Measurements from ENCODE around the gene LIN7A.
A peak's percentile ranks its signal among the peaks of the same experiment; 100 is the strongest.

LIN7A gene

DNA sequence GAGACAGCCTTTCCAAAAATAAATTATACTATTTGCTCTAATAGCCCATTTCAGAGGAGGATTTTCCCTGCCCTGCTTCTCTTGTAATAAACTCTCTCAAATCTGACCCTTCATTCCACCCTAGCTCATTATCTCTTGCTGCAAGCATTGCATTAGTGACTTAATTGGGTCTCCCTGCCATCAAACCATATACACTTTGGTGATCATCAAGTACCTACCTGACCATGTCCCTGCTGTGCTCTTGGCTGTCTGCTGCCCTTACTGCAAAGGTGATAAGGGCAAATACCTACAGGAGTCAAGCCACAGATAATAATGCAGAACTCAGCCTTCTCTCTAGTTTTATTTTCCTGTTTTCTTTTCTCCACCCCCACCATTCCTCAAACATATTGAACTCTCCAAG lies 88.4 kb downstream of the LIN7A start:
- DNase-seq: peak; percentile 62

DNA sequence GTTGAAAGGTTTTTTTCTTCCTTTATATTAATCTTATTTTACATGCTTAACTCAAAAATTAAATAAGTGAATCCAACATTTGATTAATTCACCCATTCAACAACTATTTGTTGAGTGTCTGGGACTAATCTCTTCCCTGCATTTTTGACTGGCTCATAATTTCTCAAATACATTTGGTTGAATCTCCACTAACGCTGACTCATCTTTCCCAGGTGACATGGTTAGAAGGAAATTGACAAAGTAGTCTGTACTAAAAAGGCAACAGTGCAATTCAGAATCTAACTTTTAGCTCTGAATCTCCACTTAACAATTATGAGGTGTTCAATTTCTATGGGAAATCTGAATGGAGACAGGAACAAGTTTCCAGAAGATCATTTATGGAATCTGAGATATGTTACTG lies 88.9 kb downstream of the LIN7A start:
- DNase-seq: no peak

DNA sequence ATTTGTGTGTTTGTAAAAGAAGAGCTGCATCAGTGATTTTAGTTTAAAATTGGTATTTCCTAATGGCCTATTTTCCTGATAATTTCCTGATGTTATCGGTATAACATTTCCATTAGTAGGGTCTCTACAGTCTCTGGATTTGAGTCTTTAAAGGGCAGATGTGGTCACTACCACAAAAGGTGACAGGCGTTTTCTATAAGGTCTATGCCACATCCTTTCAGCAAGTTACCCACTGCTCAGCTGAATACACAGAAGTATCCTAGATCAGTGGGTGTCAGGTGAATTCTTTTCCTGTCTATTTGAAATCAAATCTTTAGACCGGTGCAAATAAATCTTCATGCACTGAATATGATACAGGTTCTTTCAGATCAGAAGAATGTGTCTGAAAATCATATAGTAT lies 90.2 kb downstream of the LIN7A start:
- peak; percentile 29 for DNase-seq

DNA sequence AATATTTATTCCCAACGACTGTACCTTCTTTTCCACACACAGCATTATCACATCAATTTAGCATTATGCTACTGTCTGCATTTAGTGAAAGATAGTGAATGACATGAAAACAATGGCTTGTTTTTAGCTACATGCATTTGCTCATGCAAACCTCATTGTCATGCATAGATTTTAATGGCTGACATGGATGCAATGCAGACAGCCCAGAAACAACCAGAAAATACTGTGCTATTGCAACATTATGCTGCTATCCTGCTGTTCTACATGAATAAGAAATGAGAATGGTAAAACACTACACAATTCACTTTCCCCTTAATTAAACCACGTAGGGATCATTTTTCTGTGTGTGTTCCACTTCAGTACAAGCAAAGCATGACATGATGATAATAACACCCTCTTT lies 90.8 kb downstream of the LIN7A start:
- peak; percentile 86 for DNase-seq

DNA sequence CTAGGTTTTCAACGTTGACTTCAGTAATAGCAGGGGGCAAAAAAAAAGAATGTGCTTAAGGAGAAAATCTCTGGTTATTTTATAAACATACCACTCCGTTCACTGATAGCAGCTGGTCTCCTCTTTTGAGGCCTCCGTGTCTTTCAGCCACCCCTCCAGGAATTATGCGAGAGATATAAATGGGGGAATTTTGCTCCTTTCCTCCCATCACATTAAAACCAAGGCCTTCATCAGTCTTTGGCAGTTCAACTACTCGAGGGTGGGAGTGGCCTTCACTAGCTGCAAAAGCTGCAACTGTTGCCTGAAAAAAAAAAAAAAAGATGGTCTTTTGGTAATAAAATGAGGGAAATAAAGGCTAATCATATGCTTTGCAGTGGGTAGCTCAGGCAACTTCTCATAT lies 92.1 kb downstream of the LIN7A start:
- no peak for DNase-seq

DNA sequence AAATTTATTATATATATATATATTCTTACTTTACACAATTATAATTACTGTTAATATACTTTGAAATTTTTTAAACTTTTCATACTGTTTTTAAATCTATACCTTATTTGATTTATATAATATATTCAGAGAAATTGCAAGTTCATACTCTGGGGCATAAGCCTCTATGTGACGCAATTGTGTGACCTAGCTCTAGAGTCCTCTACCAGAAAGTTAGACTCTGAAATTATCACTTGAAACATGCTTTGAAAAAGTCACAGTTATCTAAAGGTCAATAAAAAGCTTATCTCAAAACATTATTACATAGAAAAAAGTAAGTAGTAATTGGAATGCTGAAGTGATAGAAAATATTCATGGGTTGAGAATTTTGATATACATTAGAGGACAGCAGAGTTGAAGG lies 93.8 kb downstream of the LIN7A start:
- no peak for DNase-seq

DNA sequence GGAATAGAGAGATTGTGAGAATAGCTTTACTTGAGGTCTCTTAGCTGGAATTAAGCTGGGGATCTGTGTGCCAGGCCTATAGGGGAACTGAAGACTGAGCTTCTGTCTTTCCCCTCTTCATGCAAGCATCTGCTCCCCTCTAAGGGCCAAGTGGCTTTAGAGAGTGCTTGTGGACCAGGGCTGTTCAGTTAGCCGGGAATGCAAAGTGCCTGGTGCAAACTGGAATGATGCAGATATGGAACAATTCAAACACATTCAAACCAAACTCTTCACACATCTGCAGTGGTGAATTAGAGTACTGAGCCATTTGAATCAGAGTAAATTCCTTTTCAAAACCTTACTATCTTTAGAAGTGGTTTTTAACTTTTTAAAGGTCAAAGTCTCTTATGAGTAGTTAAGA lies 99.0 kb downstream of the LIN7A start:
- no peak for DNase-seq

DNA sequence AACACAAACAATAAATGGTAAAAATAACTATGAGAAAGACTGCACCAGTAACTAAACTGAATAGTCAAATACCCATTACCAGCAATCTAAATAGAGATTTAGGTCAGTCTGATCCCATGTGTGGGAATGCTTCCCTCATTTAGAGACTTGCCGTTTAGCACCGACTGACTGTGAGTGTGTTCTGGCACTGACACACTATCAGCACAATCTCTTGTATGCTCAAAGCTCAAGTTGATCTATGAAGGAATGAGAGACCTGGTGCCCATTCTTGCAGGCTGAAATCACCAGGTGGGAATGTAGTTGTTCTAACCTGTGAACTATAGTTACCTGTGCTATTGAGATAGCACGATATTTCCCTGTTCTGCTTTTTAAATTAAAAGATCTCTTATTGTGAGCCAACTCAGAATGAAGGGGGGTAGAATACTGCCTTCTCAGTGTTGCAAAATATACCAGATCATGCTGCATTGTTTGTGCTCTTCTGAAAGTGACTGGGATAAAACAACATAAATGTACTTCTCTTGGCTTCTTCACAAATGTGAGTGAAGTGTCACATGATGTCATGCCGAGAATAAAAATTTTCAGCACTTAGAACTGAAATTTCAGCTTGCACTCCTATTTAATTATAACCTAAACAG lies 99.6 kb downstream of the LIN7A start:
- DNase-seq: no peak

DNA sequence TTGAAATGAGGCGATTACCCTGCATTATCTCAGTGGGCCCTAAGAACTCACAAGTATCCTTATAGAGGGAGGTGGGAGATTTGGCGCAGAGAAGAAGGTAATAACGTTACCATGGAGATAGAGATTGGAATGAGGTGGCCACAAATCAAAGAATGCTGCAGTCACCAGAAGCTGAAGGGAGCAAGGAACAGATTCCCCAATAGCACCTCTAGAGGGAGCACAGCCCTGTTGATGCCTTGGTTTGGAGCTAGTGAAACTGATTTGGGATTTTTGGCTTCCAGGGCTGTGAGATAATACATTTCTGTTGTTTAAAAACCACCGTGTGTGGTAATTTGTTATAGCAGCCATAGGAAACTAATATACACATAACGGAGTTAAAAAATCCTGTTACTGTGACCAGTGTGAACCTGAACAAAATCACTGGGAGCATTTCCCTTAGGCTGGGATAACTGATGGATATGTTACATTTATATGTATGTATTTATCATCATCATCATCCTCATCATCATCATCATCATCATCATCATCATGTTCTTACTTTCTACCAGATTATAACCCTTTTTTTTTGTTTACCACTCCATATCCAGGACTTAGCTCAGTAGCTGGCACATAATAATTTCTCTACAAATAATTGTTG lies 100.3 kb downstream of the LIN7A start:
- DNase-seq: peak; percentile 52

DNA sequence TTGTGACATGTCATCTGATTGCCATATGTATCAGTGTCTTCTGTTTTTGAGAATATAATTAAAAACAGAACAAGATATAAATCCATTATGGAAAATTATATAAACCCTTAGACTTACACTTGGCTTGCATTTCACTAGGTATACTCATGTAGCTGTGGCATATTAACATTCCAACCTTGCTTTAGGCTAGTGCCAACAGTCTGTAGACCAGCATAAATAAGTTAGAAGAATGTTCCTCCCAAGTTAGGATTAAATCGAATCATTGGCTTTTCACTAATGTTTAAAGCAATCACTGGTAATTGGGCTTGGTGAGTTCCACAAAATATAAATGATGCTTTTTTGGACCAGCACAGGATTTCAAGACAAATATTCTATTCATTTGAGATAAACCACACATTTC lies 103.0 kb downstream of the LIN7A start:
- DNase-seq: no peak

DNA sequence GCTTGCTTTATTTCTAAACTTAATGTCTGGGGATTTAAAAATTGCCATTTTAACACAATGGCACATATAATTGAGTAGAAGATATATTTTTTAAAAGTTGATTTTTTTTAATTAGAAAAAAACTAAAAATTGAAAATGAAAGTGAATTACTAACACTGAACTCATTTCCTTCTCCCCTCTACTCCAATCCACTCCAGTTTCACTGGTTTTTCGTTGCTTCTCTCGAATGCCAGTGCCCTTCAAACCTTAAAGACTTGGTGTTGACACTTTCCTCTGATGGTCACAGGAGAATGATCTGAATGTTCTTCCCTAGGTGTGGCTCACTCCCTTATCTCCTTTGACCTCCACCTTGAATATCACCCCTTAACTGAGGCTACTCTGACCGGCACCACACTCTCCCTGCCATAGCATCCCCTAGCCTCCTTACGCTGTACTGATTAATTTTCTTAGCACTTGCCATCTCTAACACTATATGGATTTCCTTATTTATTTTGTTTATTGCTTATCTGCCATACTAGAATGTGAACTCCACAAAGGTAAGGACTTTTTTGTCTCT lies 107.1 kb downstream of the LIN7A start:
- DNase-seq: no peak

DNA sequence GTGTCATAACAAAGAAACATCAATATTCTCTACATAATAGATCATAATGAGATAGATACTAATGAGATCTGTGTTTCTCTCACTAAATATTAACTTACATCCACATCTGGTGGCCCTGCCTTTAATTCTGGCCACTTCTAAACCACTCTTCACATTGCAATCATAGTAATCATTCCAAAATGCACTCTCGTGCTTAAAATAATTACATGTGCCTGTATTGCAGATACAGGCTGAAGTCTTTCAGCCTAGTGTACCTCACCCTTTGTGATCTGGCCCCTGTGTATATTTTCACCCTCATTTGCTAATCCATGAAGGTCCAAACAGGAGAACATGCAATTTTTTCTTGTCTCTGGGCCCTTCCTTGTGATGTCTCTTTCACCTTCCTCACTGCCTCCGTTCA lies 108.0 kb downstream of the LIN7A start:
- DNase-seq: no peak

DNA sequence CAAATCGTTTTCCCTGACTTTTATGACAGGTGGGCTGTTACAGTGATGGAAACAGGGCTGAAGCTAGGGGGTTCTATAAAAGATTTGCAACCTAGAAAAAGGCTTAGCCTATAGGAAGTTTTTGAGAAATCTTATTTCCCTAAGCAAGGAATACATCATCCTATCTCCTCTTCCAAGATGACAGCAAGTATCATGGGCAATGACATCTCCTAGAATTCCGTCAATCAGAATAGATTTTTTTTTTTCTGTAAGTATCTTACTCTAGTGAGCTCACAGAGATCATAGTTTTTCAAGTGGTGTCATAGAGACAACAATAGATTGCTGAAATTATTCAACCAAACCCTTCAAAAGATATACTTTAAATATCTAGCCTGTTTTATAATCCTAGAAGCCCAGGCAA lies 112.2 kb downstream of the LIN7A start:
- no peak for DNase-seq

DNA sequence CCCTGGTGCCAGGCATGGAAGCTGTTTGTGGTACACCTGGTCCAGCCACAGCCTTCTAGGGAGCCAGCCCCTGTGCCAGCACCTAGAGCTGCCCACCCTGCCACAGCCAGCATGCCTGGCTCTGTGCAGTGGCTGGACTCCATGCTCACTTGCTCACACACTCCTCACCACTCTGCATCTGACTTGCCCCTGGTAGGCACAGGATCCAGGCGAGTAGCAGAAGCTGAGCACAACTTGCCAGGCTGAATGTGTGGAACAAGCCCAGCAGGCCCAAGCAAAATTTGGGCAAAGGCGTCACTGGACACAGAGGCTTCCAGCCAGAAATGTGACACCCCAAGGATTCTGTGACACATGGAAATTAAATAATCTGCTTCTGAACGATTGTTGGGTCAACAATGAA lies 114.3 kb downstream of the LIN7A start:
- no peak for DNase-seq

DNA sequence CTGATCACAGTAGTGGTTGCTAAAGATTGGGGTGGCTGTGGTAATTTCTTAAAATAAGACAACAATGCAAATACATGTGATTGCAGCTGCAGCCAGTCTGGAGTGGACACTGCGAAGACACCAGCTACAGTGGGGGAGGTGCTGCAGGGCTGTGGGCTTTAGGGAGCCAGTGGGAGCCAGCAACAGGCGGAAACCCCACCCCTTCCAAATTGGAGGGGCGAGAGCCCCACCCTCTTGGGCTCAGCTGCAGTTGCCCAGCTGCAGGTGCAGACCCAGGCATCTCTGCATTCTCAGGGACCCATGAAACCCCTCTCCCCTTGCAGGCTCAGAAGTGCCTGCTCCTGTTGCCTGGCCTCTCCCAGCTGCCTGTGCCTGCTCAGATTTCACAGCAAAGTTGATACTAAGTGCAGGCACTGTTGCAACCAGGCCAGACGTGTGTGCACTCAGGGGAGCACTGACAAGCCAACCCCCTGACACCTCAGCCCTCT lies 116.2 kb downstream of the LIN7A start:
- no peak for DNase-seq

DNA sequence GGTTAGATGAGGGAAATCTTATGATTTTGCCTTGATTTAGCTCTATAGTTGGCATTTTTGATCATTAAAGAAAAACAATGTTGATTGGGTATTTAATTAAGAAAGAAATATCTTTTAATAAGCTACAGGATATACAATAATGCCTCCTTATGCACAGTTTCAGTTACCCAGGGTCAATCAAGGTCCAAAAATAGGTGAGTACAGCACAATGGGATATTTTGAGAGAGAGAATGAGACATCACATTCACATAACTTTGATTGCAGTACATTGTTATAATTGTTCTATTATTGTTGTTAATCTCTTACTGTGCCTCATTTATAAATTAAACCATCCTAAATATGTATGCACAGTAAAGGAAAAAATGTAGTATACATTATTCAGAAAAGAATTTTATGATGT lies 118.9 kb downstream of the LIN7A start:
- no peak for DNase-seq

DNA sequence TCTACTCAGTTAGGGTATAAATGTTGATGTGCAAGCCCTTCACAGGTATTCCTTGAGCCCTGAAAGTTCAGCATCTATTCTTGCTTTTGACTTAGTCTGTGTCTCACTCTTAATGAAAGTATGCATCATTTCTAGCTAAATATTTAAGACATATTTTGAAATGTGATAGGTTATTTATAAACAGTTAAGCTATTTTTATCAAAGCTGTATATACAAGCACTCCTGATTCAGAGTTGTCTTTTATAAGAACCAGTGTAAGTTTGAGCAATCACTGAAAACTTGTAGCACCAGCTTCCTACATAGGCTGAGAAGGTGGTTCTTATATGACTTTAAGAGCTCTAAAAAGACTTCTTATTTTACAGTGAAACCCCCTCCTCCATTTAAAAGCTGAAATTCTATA lies 122.4 kb downstream of the LIN7A start:
- no peak for DNase-seq

DNA sequence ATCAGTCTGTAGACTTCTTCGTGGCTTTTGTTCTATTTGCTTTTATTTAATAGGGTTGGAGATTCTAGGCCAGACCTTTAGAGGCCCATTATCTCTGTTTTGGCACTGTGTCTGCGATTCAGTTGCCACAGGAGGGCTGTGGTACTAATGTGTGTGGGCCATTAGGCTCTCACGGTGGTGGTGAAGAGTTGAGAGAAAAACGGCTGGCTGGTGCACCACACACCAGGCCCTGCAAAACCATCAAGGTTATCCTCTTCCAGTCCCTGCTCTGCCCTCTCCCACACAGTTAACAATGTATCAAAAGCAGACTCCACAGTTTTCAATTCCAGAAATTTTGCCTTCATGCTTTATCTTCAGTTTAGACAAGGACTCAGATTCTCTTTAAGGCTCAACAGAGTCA lies 123.3 kb downstream of the LIN7A start:
- DNase-seq: no peak

DNA sequence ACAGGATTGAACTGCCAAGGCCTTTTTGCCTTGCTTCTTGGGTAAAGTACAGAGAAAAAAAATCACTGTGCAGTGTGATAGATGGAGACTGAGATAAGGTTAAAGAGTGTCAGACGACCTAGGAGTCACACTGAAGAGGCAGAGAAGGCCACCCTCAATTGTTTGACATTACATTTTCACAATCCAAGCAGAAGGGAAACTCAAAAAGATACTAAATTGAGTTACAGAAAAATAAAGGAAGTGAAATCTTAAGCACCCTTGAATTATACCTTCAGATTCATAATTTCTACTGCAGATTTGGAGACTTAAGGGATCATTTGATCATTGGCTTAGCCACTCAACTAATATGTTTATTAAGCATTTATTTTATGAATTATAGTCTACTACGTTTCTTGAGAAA lies 123.9 kb downstream of the LIN7A start:
- no peak for DNase-seq

DNA sequence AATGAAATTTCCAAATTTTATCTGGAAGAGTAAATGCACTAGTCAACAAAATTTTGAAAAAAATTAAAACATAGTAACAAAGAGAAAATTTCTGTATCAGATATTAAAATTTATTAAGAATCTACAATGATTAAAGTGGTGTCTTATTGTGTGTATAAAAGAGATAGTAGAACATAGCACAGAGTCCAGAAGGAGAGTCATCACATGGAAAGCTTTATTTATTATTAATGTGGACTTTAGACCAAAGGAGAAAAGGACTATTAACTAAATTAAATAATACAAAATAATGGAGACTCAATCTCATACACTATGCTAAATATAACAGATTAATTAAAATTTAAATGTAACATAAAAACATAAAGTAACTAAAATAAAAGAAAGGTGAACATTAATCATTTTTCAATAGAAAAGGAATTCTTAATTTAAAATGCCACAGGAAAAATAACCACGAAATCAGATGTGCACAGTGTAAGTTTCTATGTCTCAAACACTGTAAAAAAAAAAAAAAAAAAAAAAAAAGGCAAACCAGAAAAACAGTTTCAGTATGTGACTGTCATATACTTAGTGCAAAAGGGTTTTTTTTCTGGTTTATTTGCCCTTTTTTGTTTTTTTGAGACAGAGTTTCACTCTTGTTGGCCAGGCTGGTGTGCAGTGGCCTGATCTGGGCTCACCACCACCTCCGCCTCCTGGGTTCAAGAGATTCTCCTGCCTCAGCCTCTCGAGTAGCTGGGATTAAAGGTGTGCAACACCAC lies 125.6 kb downstream of the LIN7A start:
- DNase-seq: no peak

DNA sequence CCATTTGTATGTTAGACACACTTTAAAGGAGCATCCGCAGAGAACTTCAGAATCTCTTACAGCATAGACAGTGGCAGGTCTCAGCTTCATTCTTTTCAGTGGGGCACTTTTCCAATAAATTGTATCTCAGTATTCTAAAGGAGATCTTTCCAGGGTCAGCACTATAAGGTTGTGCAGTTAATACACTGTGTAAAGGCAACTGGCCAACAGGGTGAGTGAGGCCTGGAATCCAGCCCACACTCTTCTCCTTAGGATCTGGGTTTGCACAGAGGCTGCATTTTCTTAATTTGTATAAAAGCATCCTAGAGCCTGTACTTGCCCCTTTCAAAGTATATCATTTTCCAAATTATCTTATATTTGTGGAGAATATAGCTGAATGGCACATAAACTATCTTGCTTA lies 126.9 kb downstream of the LIN7A start:
- no peak for DNase-seq

DNA sequence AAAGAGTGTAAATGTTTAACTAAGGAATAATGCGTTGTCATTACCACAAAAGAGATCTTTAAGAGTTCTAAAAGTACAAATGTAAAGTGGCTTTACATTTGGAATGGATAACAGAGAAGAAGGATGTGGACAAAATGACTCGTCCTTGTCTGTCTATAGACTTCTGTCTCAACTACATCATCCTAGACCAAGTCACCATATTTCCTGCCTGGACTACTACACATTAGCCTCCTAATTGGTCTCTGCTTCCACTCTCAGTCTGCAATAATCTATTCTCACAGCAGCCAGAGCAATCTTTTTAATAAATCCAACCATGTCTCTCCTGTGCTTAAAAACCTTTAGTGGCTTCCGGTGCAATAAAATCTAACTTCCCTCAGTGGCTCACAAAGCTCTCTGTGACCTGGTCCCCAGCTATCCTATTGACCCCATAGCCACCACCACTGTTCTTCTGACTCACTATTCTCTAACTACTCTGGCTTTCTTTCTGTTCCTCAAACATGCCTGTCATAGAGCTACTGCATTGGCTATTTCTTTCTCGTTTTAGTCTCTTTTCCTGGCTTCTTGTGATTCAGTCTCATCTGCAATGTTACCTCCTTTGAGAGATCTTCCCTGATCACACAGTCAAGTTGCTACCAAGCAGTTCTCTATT lies 130.0 kb downstream of the LIN7A start:
- DNase-seq: no peak

DNA sequence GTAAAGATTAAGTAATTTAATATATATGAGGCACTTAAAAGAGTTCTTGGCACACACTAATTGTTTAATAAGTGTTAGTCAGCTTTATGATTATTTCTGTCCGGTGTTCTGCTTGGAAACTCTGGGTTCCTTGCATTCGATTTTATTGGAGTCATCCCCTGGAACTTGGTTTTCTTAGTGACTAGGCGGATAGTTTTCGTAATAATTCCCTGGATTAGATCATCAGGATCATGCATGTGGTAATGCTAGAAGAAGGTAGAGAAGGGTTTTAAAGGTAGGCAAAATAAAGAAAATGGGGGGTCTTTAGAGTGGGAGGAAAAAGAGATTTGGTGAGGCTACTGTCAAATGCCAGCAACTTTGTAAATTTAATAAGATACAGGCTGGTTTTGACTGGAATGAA lies 132.6 kb downstream of the LIN7A start:
- no peak for DNase-seq

Measured in NCI-H748 treated with DMSO at 0.1 percent for 48 hours (cell line).